Activated naive CD8-positive, alpha-beta T cell treated with anti-CD3 and anti-CD28 coated beads, Interleukin-2, amount 10 ng/mL, durations not matched to agents 7 days and 5 days (primary cell): ENCODE results near the gene PRR20A. TPM values are rescaled to one million over a fixed set of nuclear protein-coding genes. Genes with fewer than 3 reads are reported as not detected.

ENCODE experiments used
- total RNA-seq, 2 experiments: library from RNA; stranded (reverse); gene quantifications; one replicate each; pipeline ENCODE4 v1.2.3, GENCODE V29; 2021

The PRR20A gene
- total RNA-seq, 2 experiments from 2014 or later: not detected

Other genes starting within 250 kb of the PRR20A start
- gene PRR20B, start 6.6 kb downstream of the PRR20A start, total RNA-seq: not detected
- not detected for gene PRR20C, start 13.1 kb downstream of the PRR20A start, total RNA-seq
- not detected for gene PRR20D, start 19.7 kb downstream of the PRR20A start, total RNA-seq
- not detected for gene PRR20E, start 26.3 kb downstream of the PRR20A start, total RNA-seq